ENCODE results near the gene MKLN1.

- no peak for TF ChIP-seq POLR2A (IDR thresholded peaks at IDR 0.05)
- no peak for TF ChIP-seq CTCF (IDR thresholded peaks at IDR 0.05)
These were observed 181.2 kb downstream of the MKLN1 start for GRCh38 chr7:131508754-131509486.
